NCI-H82 treated with DMSO at 0.1 percent for 48 hours (cell line): ENCODE results near the gene JAG2.

Source experiments
- DNase-seq: peaks from one replicate; lab custom pipeline; 2025; ENCODE audit not compliant: unreplicated experiment; lab: John Stamatoyannopoulos, UW

JAG2 gene

GRCh38 chr14:105151838-105152793 lies 16.5 kb downstream of the JAG2 start:
- no peak for DNase-seq

GRCh38 chr14:105151084-105151837 lies 17.3 kb downstream of the JAG2 start:
- no peak for DNase-seq

- DNase-seq: no peak
Measured at GRCh38 chr14:105150368-105151083, 18.1 kb downstream of the JAG2 start.

GRCh38 chr14:105150026-105150367 lies 18.6 kb downstream of the JAG2 start:
- DNase-seq: no peak

- DNase-seq: no peak
Measured at GRCh38 chr14:105149146-105149781, 19.3 kb downstream of the JAG2 start.

GRCh38 chr14:105148604-105149145 lies 19.9 kb downstream of the JAG2 start:
- DNase-seq: no peak

GRCh38 chr14:105147671-105148603 lies 20.6 kb downstream of the JAG2 start:
- DNase-seq: no peak

- DNase-seq: no peak
Measured at GRCh38 chr14:105146976-105147635, 21.5 kb downstream of the JAG2 start.

- DNase-seq: no peak
Measured at GRCh38 chr14:105146181-105146975, 22.2 kb downstream of the JAG2 start.

- DNase-seq: no peak
Measured at GRCh38 chr14:105145381-105146180, 23.0 kb downstream of the JAG2 start.

- no peak for DNase-seq
Measured at GRCh38 chr14:105144666-105145380, 23.8 kb downstream of the JAG2 start.

GRCh38 chr14:105144026-105144665 lies 24.4 kb downstream of the JAG2 start:
- DNase-seq: no peak

GRCh38 chr14:105143451-105144025 lies 25.0 kb downstream of the JAG2 start:
- no peak for DNase-seq

- no peak for DNase-seq
Measured at GRCh38 chr14:105142651-105143450, 25.7 kb downstream of the JAG2 start.
